ENCODE measurements around the gene NELFA.

The NELFA gene

GRCh38 chr4:1952719-1953118, 56.1 kb downstream of the NELFA start:
- in situ Hi-C loops (cut with HindIII; ENCODE audit: low pct_ligation_motif_present, low pct_unique_long_range_greater_than_20kb, low sequenced_read_pairs): no loop called here
- DNase-seq: no peak

GRCh38 chr4:1952058-1952700, 56.6 kb downstream of the NELFA start:
- in situ Hi-C loops (cut with HindIII; ENCODE audit: low pct_ligation_motif_present, low pct_unique_long_range_greater_than_20kb, low sequenced_read_pairs): no loop called here
- no peak for DNase-seq

- in situ Hi-C loops (cut with HindIII; ENCODE audit: low pct_ligation_motif_present, low pct_unique_long_range_greater_than_20kb, low sequenced_read_pairs): no loop called here
- no peak for DNase-seq
These were observed 58.4 kb downstream of the NELFA start for GRCh38 chr4:1950369-1950768.

GRCh38 chr4:1948892-1949436, 59.8 kb downstream of the NELFA start:
- in situ Hi-C loops (cut with HindIII; ENCODE audit: low pct_ligation_motif_present, low pct_unique_long_range_greater_than_20kb, low sequenced_read_pairs): no loop called here
- no peak for DNase-seq

- no peak for DNase-seq
- in situ Hi-C loops (cut with HindIII; ENCODE audit: low pct_ligation_motif_present, low pct_unique_long_range_greater_than_20kb, low sequenced_read_pairs): no loop called here
These were observed 60.5 kb downstream of the NELFA start for GRCh38 chr4:1948232-1948631.

GRCh38 chr4:1945912-1946311, 62.9 kb downstream of the NELFA start:
- DNase-seq: no peak
- in situ Hi-C loops (cut with HindIII; ENCODE audit: low pct_ligation_motif_present, low pct_unique_long_range_greater_than_20kb, low sequenced_read_pairs): no loop called here

- DNase-seq: no peak
- in situ Hi-C loops (cut with HindIII; ENCODE audit: low pct_ligation_motif_present, low pct_unique_long_range_greater_than_20kb, low sequenced_read_pairs): no loop called here
These were observed 63.5 kb downstream of the NELFA start for GRCh38 chr4:1945124-1945895.

GRCh38 chr4:1943928-1944327, 64.8 kb downstream of the NELFA start:
- in situ Hi-C loops (cut with HindIII; ENCODE audit: low pct_ligation_motif_present, low pct_unique_long_range_greater_than_20kb, low sequenced_read_pairs): no loop called here

GRCh38 chr4:1940566-1940965, 68.2 kb downstream of the NELFA start:
- in situ Hi-C loops (cut with HindIII; ENCODE audit: low pct_ligation_motif_present, low pct_unique_long_range_greater_than_20kb, low sequenced_read_pairs): no loop called here
- DNase-seq: no peak

More at GRCh38 chr4:1943928-1944327, 64.8 kb downstream of the NELFA start:
- no peak for DNase-seq

- no peak for DNase-seq
- in situ Hi-C loops (cut with HindIII; ENCODE audit: low pct_ligation_motif_present, low pct_unique_long_range_greater_than_20kb, low sequenced_read_pairs): no loop called here
These were observed 68.9 kb downstream of the NELFA start for GRCh38 chr4:1939664-1940509.

GRCh38 chr4:1938027-1938426, 70.7 kb downstream of the NELFA start:
- no peak for DNase-seq
- in situ Hi-C loops (cut with HindIII; ENCODE audit: low pct_ligation_motif_present, low pct_unique_long_range_greater_than_20kb, low sequenced_read_pairs): no loop called here

GRCh38 chr4:1937550-1937949, 71.2 kb downstream of the NELFA start:
- DNase-seq: no peak
- in situ Hi-C loops (cut with HindIII; ENCODE audit: low pct_ligation_motif_present, low pct_unique_long_range_greater_than_20kb, low sequenced_read_pairs): no loop called here

- in situ Hi-C loops (cut with HindIII; ENCODE audit: low pct_ligation_motif_present, low pct_unique_long_range_greater_than_20kb, low sequenced_read_pairs): no loop called here
- no peak for DNase-seq
These were observed 75.1 kb downstream of the NELFA start for GRCh38 chr4:1933700-1934099.

GRCh38 chr4:1932736-1933135, 76.0 kb downstream of the NELFA start:
- in situ Hi-C loops (cut with HindIII; ENCODE audit: low pct_ligation_motif_present, low pct_unique_long_range_greater_than_20kb, low sequenced_read_pairs): no loop called here

More at GRCh38 chr4:1932736-1933135, 76.0 kb downstream of the NELFA start:
- DNase-seq: no peak

Data from ACHN (cell line).